CD14-positive monocyte (primary cell): ENCODE data around the gene RBPJL. TPM values are rescaled to one million over a fixed set of nuclear protein-coding genes. Genes with fewer than 3 reads are reported as not detected.

Source experiments
- DNase-seq, 3 donors: peaks; one replicate each; pipeline ENCODE4 v3.0.0-alpha.2; 2011 to 2022
- H2AFZ ChIP-seq: 2 replicates; pipeline ENCODE4 v1.6.0; 2012; ENCODE audit warnings: mild to moderate bottlenecking, low read depth, low read length, inconsistent platforms; ENCODE audit not compliant: insufficient read depth, poor library complexity, severe bottlenecking
- H3K27ac ChIP-seq, 2 donors: 1 replicate in 1 of 2; 2 replicates in 1 of 2; pipeline ENCODE4 v1.5.1; 2012 to 2013; ENCODE audit warnings: low read length in 2 of 2, control low read depth in 1 of 2, inconsistent platforms in 1 of 2, low read depth in 1 of 2, mild to moderate bottlenecking in 1 of 2
- H3K27me3 ChIP-seq, 2 donors: one replicate each; pipeline versions ENCODE4 v1.6.0 to v1.6.1; 2011 to 2013; ENCODE audit warnings: low read length in 2 of 2; ENCODE audit not compliant: control insufficient read depth in 2 of 2, insufficient read depth in 2 of 2
- H3K36me3 ChIP-seq, 2 donors: replicated peaks in 1 of 2; 1 replicate in 1 of 2; 2 replicates in 1 of 2; pipeline versions ENCODE4 v1.5.1 to v1.6.1; 2012 to 2013; ENCODE audit warnings: low read length in 2 of 2, control low read depth in 1 of 2, inconsistent platforms in 1 of 2, mild to moderate bottlenecking in 1 of 2; ENCODE audit not compliant: insufficient read depth in 2 of 2, control insufficient read depth in 1 of 2
- H3K4me1 ChIP-seq, 2 donors: 1 replicate in 1 of 2; 2 replicates in 1 of 2; pipeline versions ENCODE4 v1.5.1 to v1.6.1; 2012 to 2013; ENCODE audit warnings: low read length in 2 of 2, control low read depth in 1 of 2, inconsistent platforms in 1 of 2, mild to moderate bottlenecking in 1 of 2, moderate library complexity in 1 of 2; ENCODE audit not compliant: insufficient read depth in 2 of 2, control insufficient read depth in 1 of 2
- H3K4me2 ChIP-seq: replicated peaks from 2 replicates; pipeline ENCODE3; 2012; ENCODE audit warnings: low read length, moderate library complexity, mild to moderate bottlenecking; ENCODE audit not compliant: poor library complexity, severe bottlenecking; ENCODE audit errors: extremely low read depth
- H3K4me3 ChIP-seq, 3 experiments: fragments of 200-600 bp in 1 of 3; sonication (generic) in 1 of 3; replicated peaks in 1 of 3; 1 replicate in 2 of 3; 2 replicates in 1 of 3; pipeline ENCODE4 v1.5.1; 2011 to 2013; ENCODE audit warnings: low read length in 3 of 3, mild to moderate bottlenecking in 3 of 3, control low read depth in 2 of 3, low read depth in 2 of 3, inconsistent platforms in 1 of 3, moderate library complexity in 1 of 3
- H3K79me2 ChIP-seq: 2 replicates; pipeline ENCODE4 v1.6.0; 2012; ENCODE audit warnings: mild to moderate bottlenecking, control low read depth, inconsistent platforms, low read length, moderate library complexity; ENCODE audit not compliant: insufficient read depth
- H3K9ac ChIP-seq: 2 replicates; pipeline ENCODE4 v1.6.0; 2017; ENCODE audit warnings: low read length, mild to moderate bottlenecking; ENCODE audit not compliant: insufficient read depth, poor library complexity, severe bottlenecking
- H3K9me3 ChIP-seq, 2 donors: replicated peaks in 1 of 2; 1 replicate in 1 of 2; 2 replicates in 1 of 2; pipeline versions ENCODE4 v1.5.1 to v1.6.1; 2012 to 2013; ENCODE audit warnings: low read length in 2 of 2, control low read depth in 1 of 2; ENCODE audit not compliant: control insufficient read depth in 1 of 2, insufficient read depth in 1 of 2
- H4K20me1 ChIP-seq: 2 replicates; pipeline ENCODE4 v1.6.0; 2012; ENCODE audit warnings: mild to moderate bottlenecking, low read length, control low read depth, moderate library complexity; ENCODE audit not compliant: insufficient read depth
- H3K27ac Mint-ChIP-seq, 7 donors: one replicate each; pipeline ENCODE4 v1.8.0; 2020; ENCODE audit warnings: mild to moderate bottlenecking in 7 of 7, mixed read lengths in 7 of 7, moderate library complexity in 6 of 7, inconsistent platforms in 2 of 7
- H3K27me3 Mint-ChIP-seq, 3 donors: one replicate each; pipeline ENCODE4 v1.8.0; 2021 to 2022; ENCODE audit warnings: low read depth in 3 of 3, mild to moderate bottlenecking in 3 of 3, mixed read lengths in 3 of 3, moderate library complexity in 3 of 3, inconsistent platforms in 1 of 3
- H3K36me3 Mint-ChIP-seq, 2 donors: one replicate each; pipeline ENCODE4 v1.8.0; 2020; ENCODE audit warnings: mixed read lengths in 2 of 2, inconsistent platforms in 1 of 2, mild to moderate bottlenecking in 1 of 2
- H3K4me1 Mint-ChIP-seq: one replicate; pipeline ENCODE4 v1.8.0; 2020; ENCODE audit warnings: mild to moderate bottlenecking, mixed read lengths
- H3K4me3 Mint-ChIP-seq, 2 donors: one replicate each; pipeline ENCODE4 v1.8.0; 2020; ENCODE audit warnings: mild to moderate bottlenecking in 2 of 2, mixed read lengths in 2 of 2, moderate library complexity in 1 of 2
- H3K9me3 Mint-ChIP-seq, 7 donors: one replicate each; pipeline ENCODE4 v1.8.0; 2020 to 2022; ENCODE audit warnings: mixed read lengths in 7 of 7, mild to moderate bottlenecking in 6 of 7, moderate library complexity in 6 of 7, inconsistent platforms in 2 of 7
- CTCF ChIP-seq: fragments of 200-600 bp; IDR thresholded peaks from one replicate; pipeline ENCODE4 v1.8.0; 2022; ENCODE audit warnings: antibody characterized with exemption, mild to moderate bottlenecking
- WGBS: methylation state at CpG from one replicate; pipeline ENCODE4 v1.1.5; 2013; ENCODE audit warnings: missing lambda C conversion rate; ENCODE audit not compliant: insufficient coverage; 5-methylcytosine and 5-hydroxymethylcytosine counted together
- intact Hi-C, 2 donors: fragments of 100-400 bp; cut with micrococcal nuclease; formaldehyde crosslinking; loops; one replicate each; pipeline versions ENCODE4 v1.15.0 to v1.15.1; 2023
- polyA plus RNA-seq, 3 donors: library from polyadenylated mRNA; depleted of rRNA in 1 of 3; unstranded in 2 of 3; stranded (reverse) in 1 of 3; fragments of 300-500 nt in 2 of 3; fragments of >200 nt in 1 of 3; fragmentation: Illumina TruSeq in 2 of 3; gene quantifications; 1 replicate in 2 of 3; 2 replicates in 1 of 3; pipeline ENCODE4 v1.2.3, GENCODE V29; 2012 to 2021

RBPJL gene
- polyA plus RNA-seq, 3 donors: not detected

- Histone ChIP-seq H3K27me3 (no peaks in the 10 kb centered on the region), H3K9ac (no peak overlapping the region), H4K20me1 (no peaks in the 10 kb centered on the region), H3K79me2 (no peaks in the 10 kb centered on the region), H3K4me1 (peaks cover 7 to 11% of the 10 kb centered on the region in 2 donors), H3K4me3 (no peak overlapping the region), H3K9me3 (no peaks in the 10 kb centered on the region), H3K36me3 (no peaks in the 10 kb centered on the region), H3K4me2 (no peak overlapping the region), H3K27ac (no peak overlapping the region), H2AFZ (no peak overlapping the region)
- peaks cover 0 to under 1% (median 0%) of the 10 kb centered on the region in 3 donors for H3K27me3 Mint-ChIP-seq
- peaks cover 0 to 2% (median 0%) of the 10 kb centered on the region in 7 donors for H3K9me3 Mint-ChIP-seq
- peak overlapping the region in 1 of 7 donors; percentile 57 for H3K27ac Mint-ChIP-seq
- intact Hi-C loops: no loop called here
- WGBS: 98% methylated on average over 4 of the region's 6 CpGs
- H3K36me3 Mint-ChIP-seq: peaks cover 6 to 12% of the 10 kb centered on the region in 2 donors
- no peak for DNase-seq
- H3K4me1 Mint-ChIP-seq: peaks cover 9% of the 10 kb centered on the region
- no peak overlapping the region for H3K4me3 Mint-ChIP-seq
- TF ChIP-seq CTCF: no peak
These were observed 32.4 kb downstream of the RBPJL start for GRCh38 chr20:45339084-45339483.

GRCh38 chr20:45339799-45340198 lies 33.2 kb downstream of the RBPJL start:
- no peaks in the 10 kb centered on the region for H4K20me1 ChIP-seq
- no peaks in the 10 kb centered on the region for H3K27me3 ChIP-seq
- no peak overlapping the region for H3K27ac ChIP-seq
- Mint-ChIP-seq H3K27ac (no peak overlapping the region), H3K4me1 (peaks cover 16% of the 10 kb centered on the region), H3K4me3 (no peak overlapping the region), H3K27me3 (peaks cover 0 to 3% (median 0%) of the 10 kb centered on the region in 3 donors), H3K9me3 (peaks cover 0 to 2% (median 0%) of the 10 kb centered on the region in 7 donors), H3K36me3 (peaks cover 6 to 11% of the 10 kb centered on the region in 2 donors)
- H3K9ac ChIP-seq: no peak overlapping the region
- no peak overlapping the region for H3K4me2 ChIP-seq
- no peak for TF ChIP-seq CTCF
- no peak overlapping the region for H3K4me3 ChIP-seq
- H3K36me3 ChIP-seq: no peaks in the 10 kb centered on the region
- H3K9me3 ChIP-seq: no peaks in the 10 kb centered on the region
- intact Hi-C loops: no loop called here
- H2AFZ ChIP-seq: no peak overlapping the region
- H3K79me2 ChIP-seq: no peaks in the 10 kb centered on the region
- H3K4me1 ChIP-seq: peaks cover 14 to 19% of the 10 kb centered on the region in 2 donors
- DNase-seq: no peak
- 100% methylated on average over 1 of the region's 2 CpGs for WGBS
